ENCODE results near the gene C1QTNF7.

Gene C1QTNF7

GRCh38 chr4:15402146-15402545 is 25.7 kb upstream of the C1QTNF7 start:
- Histone ChIP-seq H3K27me3 (replicated peaks; ENCODE audit: control insufficient read depth, insufficient read depth, low read length) (no peaks in the 10 kb centered on the region; the same call in 1 of the 2 replicates), H3K4me3 (replicated peaks; ENCODE audit: low read depth, low read length) (no peak overlapping the region), H3K36me3 (ENCODE audit: control insufficient read depth, insufficient read depth, low read length) (no peaks in the 10 kb centered on the region)
- no peak for TF ChIP-seq CTCF (IDR thresholded peaks at IDR 0.05; ENCODE audit: insufficient read depth, low read length, poor library complexity, severe bottlenecking)
- no peak for DNase-seq (ENCODE audit: extremely low read depth, insufficient read length)

GRCh38 chr4:15402974-15403373 is 24.9 kb upstream of the C1QTNF7 start:
- Histone ChIP-seq H3K4me3 (replicated peaks; ENCODE audit: low read depth, low read length) (no peak overlapping the region), H3K36me3 (ENCODE audit: control insufficient read depth, insufficient read depth, low read length) (no peaks in the 10 kb centered on the region), H3K27me3 (replicated peaks; ENCODE audit: control insufficient read depth, insufficient read depth, low read length) (no peaks in the 10 kb centered on the region; the same call in 1 of the 2 replicates)
- TF ChIP-seq CTCF (IDR thresholded peaks at IDR 0.05; ENCODE audit: insufficient read depth, low read length, poor library complexity, severe bottlenecking), result no peak
- DNase-seq (ENCODE audit: extremely low read depth, insufficient read length), result no peak

- Histone ChIP-seq H3K36me3 (ENCODE audit: control insufficient read depth, insufficient read depth, low read length) (no peaks in the 10 kb centered on the region), H3K4me3 (replicated peaks; ENCODE audit: low read depth, low read length) (no peak overlapping the region), H3K27me3 (replicated peaks; ENCODE audit: control insufficient read depth, insufficient read depth, low read length) (no peaks in the 10 kb centered on the region; the same call in 1 of the 2 replicates)
- TF ChIP-seq CTCF (IDR thresholded peaks at IDR 0.05; ENCODE audit: insufficient read depth, low read length, poor library complexity, severe bottlenecking), result no peak
- DNase-seq (ENCODE audit: extremely low read depth, insufficient read length), result no peak
Observed at GRCh38 chr4:15405018-15405417, 22.8 kb upstream of the C1QTNF7 start.

GRCh38 chr4:15410750-15411149 is 17.1 kb upstream of the C1QTNF7 start:
- no peak for TF ChIP-seq CTCF (IDR thresholded peaks at IDR 0.05; ENCODE audit: insufficient read depth, low read length, poor library complexity, severe bottlenecking)
- Histone ChIP-seq H3K36me3 (ENCODE audit: control insufficient read depth, insufficient read depth, low read length) (no peaks in the 10 kb centered on the region), H3K27me3 (replicated peaks; ENCODE audit: control insufficient read depth, insufficient read depth, low read length) (no peaks in the 10 kb centered on the region), H3K4me3 (replicated peaks; ENCODE audit: low read depth, low read length) (no peak overlapping the region)
- no peak for DNase-seq (ENCODE audit: extremely low read depth, insufficient read length)

- DNase-seq (ENCODE audit: extremely low read depth, insufficient read length), result no peak
- TF ChIP-seq CTCF (IDR thresholded peaks at IDR 0.05; ENCODE audit: insufficient read depth, low read length, poor library complexity, severe bottlenecking), result no peak
- H3K4me3 ChIP-seq (replicated peaks; ENCODE audit: low read depth, low read length), result no peak overlapping the region
- H3K36me3 ChIP-seq (ENCODE audit: control insufficient read depth, insufficient read depth, low read length), result no peaks in the 10 kb centered on the region
- no peaks in the 10 kb centered on the region for H3K27me3 ChIP-seq (replicated peaks; ENCODE audit: control insufficient read depth, insufficient read depth, low read length)
Observed at GRCh38 chr4:15412461-15412860, 15.4 kb upstream of the C1QTNF7 start.

- Histone ChIP-seq H3K36me3 (ENCODE audit: control insufficient read depth, insufficient read depth, low read length) (no peaks in the 10 kb centered on the region), H3K4me3 (replicated peaks; ENCODE audit: low read depth, low read length) (no peak overlapping the region), H3K27me3 (replicated peaks; ENCODE audit: control insufficient read depth, insufficient read depth, low read length) (no peaks in the 10 kb centered on the region)
- TF ChIP-seq CTCF (IDR thresholded peaks at IDR 0.05; ENCODE audit: insufficient read depth, low read length, poor library complexity, severe bottlenecking), result no peak
- DNase-seq (ENCODE audit: extremely low read depth, insufficient read length), result no peak
Observed at GRCh38 chr4:15413010-15413622, 14.7 kb upstream of the C1QTNF7 start.
